ENCODE data around the gene PTPRJ. TPM values are rescaled to one million over a fixed set of nuclear protein-coding genes. Genes with fewer than 3 reads are reported as not detected.

PTPRJ gene
- total and polyA plus RNA-seq, 2 of the 4 experiments (the other 2 are of a cell fraction) = 5.6 to 14.9 TPM

- no peaks in the 10 kb centered on the region for H3K27me3 ChIP-seq (ENCODE audit: control insufficient read depth, insufficient read depth, low read length)
- ChIA-PET CTCF (interaction anchor here (0.7 kb wide), 1 partner anchor 161 kb away, joined by 4 read pairs; no protein-coding TSS in a partner anchor), POLR2A (ENCODE audit: unreplicated experiment) (no interaction called here)
- H3K23ac ChIP-seq (ENCODE audit: low read depth, low read length) = no peak overlapping the region; the same call in 1 of the 2 replicates
- H3K4me3 ChIP-seq (ENCODE audit: insufficient read depth, low read depth, low read length) = no peak overlapping the region
- TF ChIP-seq RAD21 (IDR thresholded peaks at IDR 0.05; ENCODE audit: low read length) (no peak), RFX5 (IDR thresholded peaks at IDR 0.05; ENCODE audit: low read depth, low read length) (no peak), CTCF (conservative IDR thresholded peaks at IDR 0.05; ENCODE audit: low read depth, low read length) (no peak), USF2 (IDR thresholded peaks at IDR 0.05; ENCODE audit: low read depth, low read length) (no peak), NFE2L2 (IDR thresholded peaks at IDR 0.05; ENCODE audit: low read depth, low read length) (no peak), MAFK (IDR thresholded peaks at IDR 0.05; ENCODE audit: low read depth, low read length) (no peak), ELK1 (IDR thresholded peaks at IDR 0.05; ENCODE audit: borderline replicate concordance, low read depth, low read length) (no peak), CEBPB (IDR thresholded peaks at IDR 0.05; ENCODE audit: low read depth, low read length) (no peak), SMC3 (IDR thresholded peaks at IDR 0.05; ENCODE audit: low read depth, low read length) (no peak), CHD1 (IDR thresholded peaks at IDR 0.05; ENCODE audit: low read depth, low read length) (no peak), MXI1 (IDR thresholded peaks at IDR 0.05; ENCODE audit: borderline replicate concordance, low read depth, low read length) (no peak), FOS (IDR thresholded peaks at IDR 0.05; ENCODE audit: low read depth, low read length) (no peak), BHLHE40 (IDR thresholded peaks at IDR 0.05; ENCODE audit: low read depth, low read length) (no peak)
- H2BK15ac ChIP-seq (ENCODE audit: low read depth, low read length) = peak overlapping the region; percentile 32; the same call in 1 of the 3 replicates
- H4K8ac ChIP-seq (ENCODE audit: low read depth in 2 of 2, low read length in 2 of 2) = no peak overlapping the region
- H4K5ac ChIP-seq (ENCODE audit: low read depth, low read length) = no peak overlapping the region
- H3K4me1 ChIP-seq (ENCODE audit: control insufficient read depth, insufficient read depth, low read length) = peaks cover 13% of the 10 kb centered on the region
- H3K79me1 ChIP-seq (ENCODE audit: low read depth in 1 of 2, low read length in 2 of 2) = peaks cover 0 to 3% of the 10 kb centered on the region in 2 experiments; a peak in 1 of 4 replicates
- peak overlapping the region; percentile 13; the same call in 1 of the 2 replicates for H2AK5ac ChIP-seq (ENCODE audit: low read depth, low read length)
- dilution Hi-C loops (cut with HindIII; ENCODE audit: low sequenced_read_pairs, unreplicated experiment) (no loop called here), in situ Hi-C loops (cut with MboI; ENCODE audit: low sequenced_read_pairs) (no loop called here), intact Hi-C loops (cut with micrococcal nuclease) (no loop called here)
- H4K91ac ChIP-seq (ENCODE audit: insufficient read depth, low read depth, low read length) = peak overlapping the region; percentile 53
- no peak overlapping the region for H2AK9ac ChIP-seq (replicated peaks; ENCODE audit: low read depth, low read length, poor library complexity)
- no peaks in the 10 kb centered on the region for H3K9me3 ChIP-seq (ENCODE audit: control insufficient read depth, insufficient read depth, low read length)
- peak overlapping the region; percentile 13; the same call in 1 of the 2 replicates for H3K4ac ChIP-seq (ENCODE audit: low read depth, low read length)
- WGBS, 2 experiments (ENCODE audit: extremely low coverage in 2 of 2, insufficient read length in 1 of 2) = 60% methylated on average over 1 of the region's 7 CpGs; no CpG with 5 or more reads in 1 of the 2 experiments
- H3K18ac ChIP-seq (ENCODE audit: low read depth, low read length) = no peak overlapping the region
- BruUV-seq (replicated peaks) = no TSS peak
- H3K4me2 ChIP-seq (ENCODE audit: low read depth, low read length) = no peak overlapping the region
- no peaks in the 10 kb centered on the region for H3K36me3 ChIP-seq (ENCODE audit: control insufficient read depth, insufficient read depth, low read length)
- no peak overlapping the region for H3K56ac ChIP-seq (ENCODE audit: extremely low read depth, insufficient read depth, low read length)
- H2BK5ac ChIP-seq (ENCODE audit: low read depth, low read length, poor library complexity, severe bottlenecking) = no peak overlapping the region
- H3K9me1 ChIP-seq (ENCODE audit: insufficient read depth, low read length) = peaks cover 14% of the 10 kb centered on the region
- H3K9ac ChIP-seq (ENCODE audit: low read depth, low read length) = no peak overlapping the region
- peak overlapping the region; percentile 21 for H2AFZ ChIP-seq (replicated peaks; ENCODE audit: low read length, poor library complexity)
- H2BK20ac ChIP-seq (ENCODE audit: low read depth, low read length) = peak overlapping the region; percentile 45; the same call in 1 of the 2 replicates
- DNase-seq (no peak), ATAC-seq (ENCODE audit: low read depth) (no peak)
- H2BK120ac ChIP-seq (ENCODE audit: low read depth, low read length) = peak overlapping the region; percentile 38
- no peaks in the 10 kb centered on the region for H4K20me1 ChIP-seq (ENCODE audit: insufficient read depth, low read length)
- no peak overlapping the region for H3K27ac ChIP-seq (ENCODE audit: insufficient read depth, low read length)
- H3K14ac ChIP-seq (replicated peaks; ENCODE audit: low read depth, low read length) = 0 out of 2 replicates have a peak overlapping the region, but pooled peaks have one; percentile 21
Measured at GRCh38 chr11:47941907-47942558, 38.3 kb upstream of the PTPRJ start.
